ENCODE measurements around the gene IGFLR1. TPM values are rescaled to one million over a fixed set of nuclear protein-coding genes. Genes with fewer than 3 reads are reported as not detected.
A peak's percentile ranks its signal among the peaks of the same experiment; 100 is the strongest.

The IGFLR1 gene
- total RNA-seq, 1 experiment from 2014 or later = 9.9 TPM

DNA sequence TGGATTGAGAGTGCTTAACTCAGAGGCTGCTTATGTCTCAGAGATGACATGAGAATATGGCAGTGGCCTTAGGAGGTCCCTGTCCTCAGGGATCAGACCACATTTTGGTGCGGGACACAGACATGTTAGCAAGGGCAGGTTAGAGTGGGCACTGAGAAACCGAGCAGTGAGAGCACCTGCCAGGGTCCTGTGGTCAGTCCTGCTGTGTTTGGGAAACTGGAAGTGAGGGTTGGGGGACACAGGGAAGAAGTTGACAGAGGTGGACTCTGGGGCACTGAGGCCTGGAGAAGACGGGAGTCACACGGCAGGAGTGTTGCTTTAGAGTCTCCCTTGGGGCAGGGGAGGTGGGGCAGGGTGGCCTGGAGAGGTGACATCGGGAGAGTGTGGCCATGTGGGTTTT is 7.4 kb downstream of the IGFLR1 start (continued):
- TF ChIP-seq, protein P1, sequence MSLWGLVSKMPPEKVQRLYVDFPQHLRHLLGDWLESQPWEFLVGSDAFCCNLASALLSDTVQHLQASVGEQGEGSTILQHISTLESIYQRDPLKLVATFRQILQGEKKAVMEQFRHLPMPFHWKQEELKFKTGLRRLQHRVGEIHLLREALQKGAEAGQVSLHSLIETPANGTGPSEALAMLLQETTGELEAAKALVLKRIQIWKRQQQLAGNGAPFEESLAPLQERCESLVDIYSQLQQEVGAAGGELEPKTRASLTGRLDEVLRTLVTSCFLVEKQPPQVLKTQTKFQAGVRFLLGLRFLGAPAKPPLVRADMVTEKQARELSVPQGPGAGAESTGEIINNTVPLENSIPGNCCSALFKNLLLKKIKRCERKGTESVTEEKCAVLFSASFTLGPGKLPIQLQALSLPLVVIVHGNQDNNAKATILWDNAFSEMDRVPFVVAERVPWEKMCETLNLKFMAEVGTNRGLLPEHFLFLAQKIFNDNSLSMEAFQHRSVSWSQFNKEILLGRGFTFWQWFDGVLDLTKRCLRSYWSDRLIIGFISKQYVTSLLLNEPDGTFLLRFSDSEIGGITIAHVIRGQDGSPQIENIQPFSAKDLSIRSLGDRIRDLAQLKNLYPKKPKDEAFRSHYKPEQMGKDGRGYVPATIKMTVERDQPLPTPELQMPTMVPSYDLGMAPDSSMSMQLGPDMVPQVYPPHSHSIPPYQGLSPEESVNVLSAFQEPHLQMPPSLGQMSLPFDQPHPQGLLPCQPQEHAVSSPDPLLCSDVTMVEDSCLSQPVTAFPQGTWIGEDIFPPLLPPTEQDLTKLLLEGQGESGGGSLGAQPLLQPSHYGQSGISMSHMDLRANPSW (CRISPR knock-in tag; conservative IDR thresholded peaks at IDR 0.05; ENCODE audit: low read depth) = no peak
- no peak for TF ChIP-seq FOXP1 (CRISPR knock-in tag; IDR thresholded peaks at IDR 0.05; ENCODE audit: borderline replicate concordance)
- TF ChIP-seq, protein P2, sequence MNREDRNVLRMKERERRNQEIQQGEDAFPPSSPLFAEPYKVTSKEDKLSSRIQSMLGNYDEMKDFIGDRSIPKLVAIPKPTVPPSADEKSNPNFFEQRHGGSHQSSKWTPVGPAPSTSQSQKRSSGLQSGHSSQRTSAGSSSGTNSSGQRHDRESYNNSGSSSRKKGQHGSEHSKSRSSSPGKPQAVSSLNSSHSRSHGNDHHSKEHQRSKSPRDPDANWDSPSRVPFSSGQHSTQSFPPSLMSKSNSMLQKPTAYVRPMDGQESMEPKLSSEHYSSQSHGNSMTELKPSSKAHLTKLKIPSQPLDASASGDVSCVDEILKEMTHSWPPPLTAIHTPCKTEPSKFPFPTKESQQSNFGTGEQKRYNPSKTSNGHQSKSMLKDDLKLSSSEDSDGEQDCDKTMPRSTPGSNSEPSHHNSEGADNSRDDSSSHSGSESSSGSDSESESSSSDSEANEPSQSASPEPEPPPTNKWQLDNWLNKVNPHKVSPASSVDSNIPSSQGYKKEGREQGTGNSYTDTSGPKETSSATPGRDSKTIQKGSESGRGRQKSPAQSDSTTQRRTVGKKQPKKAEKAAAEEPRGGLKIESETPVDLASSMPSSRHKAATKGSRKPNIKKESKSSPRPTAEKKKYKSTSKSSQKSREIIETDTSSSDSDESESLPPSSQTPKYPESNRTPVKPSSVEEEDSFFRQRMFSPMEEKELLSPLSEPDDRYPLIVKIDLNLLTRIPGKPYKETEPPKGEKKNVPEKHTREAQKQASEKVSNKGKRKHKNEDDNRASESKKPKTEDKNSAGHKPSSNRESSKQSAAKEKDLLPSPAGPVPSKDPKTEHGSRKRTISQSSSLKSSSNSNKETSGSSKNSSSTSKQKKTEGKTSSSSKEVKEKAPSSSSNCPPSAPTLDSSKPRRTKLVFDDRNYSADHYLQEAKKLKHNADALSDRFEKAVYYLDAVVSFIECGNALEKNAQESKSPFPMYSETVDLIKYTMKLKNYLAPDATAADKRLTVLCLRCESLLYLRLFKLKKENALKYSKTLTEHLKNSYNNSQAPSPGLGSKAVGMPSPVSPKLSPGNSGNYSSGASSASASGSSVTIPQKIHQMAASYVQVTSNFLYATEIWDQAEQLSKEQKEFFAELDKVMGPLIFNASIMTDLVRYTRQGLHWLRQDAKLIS (CRISPR knock-in tag; IDR thresholded peaks at IDR 0.05; ENCODE audit: borderline replicate concordance) = no peak
- TF ChIP-seq ESRRA (CRISPR knock-in tag; IDR thresholded peaks at IDR 0.05; ENCODE audit: borderline replicate concordance) = no peak
- TF ChIP-seq NR1H2 (CRISPR knock-in tag; IDR thresholded peaks at IDR 0.05) = no peak
- TF ChIP-seq, protein P3, sequence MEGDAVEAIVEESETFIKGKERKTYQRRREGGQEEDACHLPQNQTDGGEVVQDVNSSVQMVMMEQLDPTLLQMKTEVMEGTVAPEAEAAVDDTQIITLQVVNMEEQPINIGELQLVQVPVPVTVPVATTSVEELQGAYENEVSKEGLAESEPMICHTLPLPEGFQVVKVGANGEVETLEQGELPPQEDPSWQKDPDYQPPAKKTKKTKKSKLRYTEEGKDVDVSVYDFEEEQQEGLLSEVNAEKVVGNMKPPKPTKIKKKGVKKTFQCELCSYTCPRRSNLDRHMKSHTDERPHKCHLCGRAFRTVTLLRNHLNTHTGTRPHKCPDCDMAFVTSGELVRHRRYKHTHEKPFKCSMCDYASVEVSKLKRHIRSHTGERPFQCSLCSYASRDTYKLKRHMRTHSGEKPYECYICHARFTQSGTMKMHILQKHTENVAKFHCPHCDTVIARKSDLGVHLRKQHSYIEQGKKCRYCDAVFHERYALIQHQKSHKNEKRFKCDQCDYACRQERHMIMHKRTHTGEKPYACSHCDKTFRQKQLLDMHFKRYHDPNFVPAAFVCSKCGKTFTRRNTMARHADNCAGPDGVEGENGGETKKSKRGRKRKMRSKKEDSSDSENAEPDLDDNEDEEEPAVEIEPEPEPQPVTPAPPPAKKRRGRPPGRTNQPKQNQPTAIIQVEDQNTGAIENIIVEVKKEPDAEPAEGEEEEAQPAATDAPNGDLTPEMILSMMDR (IDR thresholded peaks at IDR 0.05) = no peak
- no peak for TF ChIP-seq ZNF138 (CRISPR knock-in tag; conservative IDR thresholded peaks at IDR 0.05)
- TF ChIP-seq IRF2 (CRISPR knock-in tag; IDR thresholded peaks at IDR 0.05; ENCODE audit: borderline replicate concordance, low read depth) = no peak

DNA sequence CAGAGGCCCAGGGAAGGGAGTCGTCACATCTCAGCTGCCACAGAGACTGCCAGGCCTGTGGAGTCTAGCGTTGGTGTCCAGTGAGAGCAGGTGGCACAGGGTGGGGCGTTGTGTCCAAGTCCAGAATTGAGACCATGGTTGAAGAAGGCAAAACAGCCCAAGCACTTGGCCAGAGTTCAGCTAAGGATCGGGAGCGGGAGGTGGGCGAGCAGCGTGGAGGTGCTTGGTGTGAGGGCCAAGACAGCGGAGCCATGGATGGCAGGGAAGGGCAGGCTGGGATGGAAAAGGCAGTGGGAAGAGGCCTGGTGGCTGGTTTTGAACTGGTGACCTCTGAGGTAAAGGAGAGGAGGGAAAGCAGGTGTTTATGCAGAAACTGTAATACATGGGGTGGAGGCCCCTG is 8.0 kb downstream of the IGFLR1 start:
- POLR2A ChIA-PET = no interaction called here
- Mint-ChIP-seq H3K4me1 (0 out of 2 replicates have a peak, but pooled peaks cover 2% of the 10 kb centered on the region), H3K9me3 (no peaks in the 10 kb centered on the region), H3K27me3 (ENCODE audit: low read depth) (no peaks in the 10 kb centered on the region), H3K36me3 (peaks cover 50% of the 10 kb centered on the region), H3K27ac (peak overlapping the region; percentile 54; the same call in 1 of the 2 replicates), H3K4me3 (no peak overlapping the region)
- CTCF ChIA-PET = no interaction called here
- DNase-seq (ENCODE audit: low spot score) = no peak
- TF ChIP-seq, protein P4, sequence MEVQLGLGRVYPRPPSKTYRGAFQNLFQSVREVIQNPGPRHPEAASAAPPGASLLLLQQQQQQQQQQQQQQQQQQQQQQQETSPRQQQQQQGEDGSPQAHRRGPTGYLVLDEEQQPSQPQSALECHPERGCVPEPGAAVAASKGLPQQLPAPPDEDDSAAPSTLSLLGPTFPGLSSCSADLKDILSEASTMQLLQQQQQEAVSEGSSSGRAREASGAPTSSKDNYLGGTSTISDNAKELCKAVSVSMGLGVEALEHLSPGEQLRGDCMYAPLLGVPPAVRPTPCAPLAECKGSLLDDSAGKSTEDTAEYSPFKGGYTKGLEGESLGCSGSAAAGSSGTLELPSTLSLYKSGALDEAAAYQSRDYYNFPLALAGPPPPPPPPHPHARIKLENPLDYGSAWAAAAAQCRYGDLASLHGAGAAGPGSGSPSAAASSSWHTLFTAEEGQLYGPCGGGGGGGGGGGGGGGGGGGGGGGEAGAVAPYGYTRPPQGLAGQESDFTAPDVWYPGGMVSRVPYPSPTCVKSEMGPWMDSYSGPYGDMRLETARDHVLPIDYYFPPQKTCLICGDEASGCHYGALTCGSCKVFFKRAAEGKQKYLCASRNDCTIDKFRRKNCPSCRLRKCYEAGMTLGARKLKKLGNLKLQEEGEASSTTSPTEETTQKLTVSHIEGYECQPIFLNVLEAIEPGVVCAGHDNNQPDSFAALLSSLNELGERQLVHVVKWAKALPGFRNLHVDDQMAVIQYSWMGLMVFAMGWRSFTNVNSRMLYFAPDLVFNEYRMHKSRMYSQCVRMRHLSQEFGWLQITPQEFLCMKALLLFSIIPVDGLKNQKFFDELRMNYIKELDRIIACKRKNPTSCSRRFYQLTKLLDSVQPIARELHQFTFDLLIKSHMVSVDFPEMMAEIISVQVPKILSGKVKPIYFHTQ (CRISPR knock-in tag; IDR thresholded peaks at IDR 0.05) = no peak
- TF ChIP-seq ZNF423 (CRISPR knock-in tag; IDR thresholded peaks at IDR 0.05) (no peak), ELF4 (CRISPR knock-in tag; IDR thresholded peaks at IDR 0.05; ENCODE audit: low read depth) (no peak), NFE2L1 (CRISPR knock-in tag; IDR thresholded peaks at IDR 0.05) (no peak), ZNF263 (CRISPR knock-in tag; IDR thresholded peaks at IDR 0.05; ENCODE audit: low read depth) (no peak)
- TF ChIP-seq, protein P5, sequence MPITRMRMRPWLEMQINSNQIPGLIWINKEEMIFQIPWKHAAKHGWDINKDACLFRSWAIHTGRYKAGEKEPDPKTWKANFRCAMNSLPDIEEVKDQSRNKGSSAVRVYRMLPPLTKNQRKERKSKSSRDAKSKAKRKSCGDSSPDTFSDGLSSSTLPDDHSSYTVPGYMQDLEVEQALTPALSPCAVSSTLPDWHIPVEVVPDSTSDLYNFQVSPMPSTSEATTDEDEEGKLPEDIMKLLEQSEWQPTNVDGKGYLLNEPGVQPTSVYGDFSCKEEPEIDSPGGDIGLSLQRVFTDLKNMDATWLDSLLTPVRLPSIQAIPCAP (CRISPR knock-in tag; IDR thresholded peaks at IDR 0.05) = no peak
- TF ChIP-seq, protein P6, sequence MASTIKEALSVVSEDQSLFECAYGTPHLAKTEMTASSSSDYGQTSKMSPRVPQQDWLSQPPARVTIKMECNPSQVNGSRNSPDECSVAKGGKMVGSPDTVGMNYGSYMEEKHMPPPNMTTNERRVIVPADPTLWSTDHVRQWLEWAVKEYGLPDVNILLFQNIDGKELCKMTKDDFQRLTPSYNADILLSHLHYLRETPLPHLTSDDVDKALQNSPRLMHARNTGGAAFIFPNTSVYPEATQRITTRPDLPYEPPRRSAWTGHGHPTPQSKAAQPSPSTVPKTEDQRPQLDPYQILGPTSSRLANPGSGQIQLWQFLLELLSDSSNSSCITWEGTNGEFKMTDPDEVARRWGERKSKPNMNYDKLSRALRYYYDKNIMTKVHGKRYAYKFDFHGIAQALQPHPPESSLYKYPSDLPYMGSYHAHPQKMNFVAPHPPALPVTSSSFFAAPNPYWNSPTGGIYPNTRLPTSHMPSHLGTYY (CRISPR knock-in tag; IDR thresholded peaks at IDR 0.05) = no peak
- no peak for ATAC-seq
